HG02798 (cell line): ENCODE measurements around the gene MYO18A.

Experiments used
- ATAC-seq: cut with Tn5 transposase; IDR thresholded peaks from one replicate; pipeline ENCODE4 v1.9.1; 2021; ENCODE audit warnings: mild to moderate bottlenecking; ENCODE audit not compliant: unreplicated experiment, poor library complexity

Gene MYO18A

DNA sequence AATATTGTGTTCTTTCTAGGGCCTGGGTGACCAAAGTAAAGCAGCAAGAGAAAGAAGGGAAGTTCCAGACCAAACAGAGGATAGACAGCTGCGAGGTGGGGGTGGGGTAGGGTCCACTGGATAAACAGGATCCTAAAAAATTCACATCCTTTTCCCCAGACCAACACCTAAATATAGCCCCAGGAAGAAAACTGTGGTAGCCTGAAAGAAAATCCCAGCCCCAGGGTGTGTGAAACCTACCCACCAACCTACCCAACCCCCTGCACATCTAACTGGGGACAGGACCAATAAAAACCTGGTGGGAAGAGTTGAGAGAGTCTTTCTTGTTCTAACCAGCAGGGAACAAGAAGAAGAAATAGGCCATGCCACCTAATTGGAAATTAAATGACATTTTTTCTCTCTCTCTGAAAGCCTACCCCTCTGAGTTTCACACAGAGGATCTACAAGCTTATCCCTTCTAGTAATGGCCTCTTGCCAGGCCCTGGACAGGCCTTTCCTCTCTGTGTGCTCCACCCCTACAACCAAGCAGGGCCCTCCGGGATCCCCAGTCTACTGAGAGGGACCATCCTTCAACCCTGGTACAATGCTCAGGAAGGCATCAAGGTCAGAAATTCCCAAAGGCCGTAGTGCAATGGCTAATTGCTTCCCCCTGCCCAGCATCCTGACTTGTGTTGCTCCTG, 12.0 kb downstream of the MYO18A start:
- no peak for ATAC-seq

DNA sequence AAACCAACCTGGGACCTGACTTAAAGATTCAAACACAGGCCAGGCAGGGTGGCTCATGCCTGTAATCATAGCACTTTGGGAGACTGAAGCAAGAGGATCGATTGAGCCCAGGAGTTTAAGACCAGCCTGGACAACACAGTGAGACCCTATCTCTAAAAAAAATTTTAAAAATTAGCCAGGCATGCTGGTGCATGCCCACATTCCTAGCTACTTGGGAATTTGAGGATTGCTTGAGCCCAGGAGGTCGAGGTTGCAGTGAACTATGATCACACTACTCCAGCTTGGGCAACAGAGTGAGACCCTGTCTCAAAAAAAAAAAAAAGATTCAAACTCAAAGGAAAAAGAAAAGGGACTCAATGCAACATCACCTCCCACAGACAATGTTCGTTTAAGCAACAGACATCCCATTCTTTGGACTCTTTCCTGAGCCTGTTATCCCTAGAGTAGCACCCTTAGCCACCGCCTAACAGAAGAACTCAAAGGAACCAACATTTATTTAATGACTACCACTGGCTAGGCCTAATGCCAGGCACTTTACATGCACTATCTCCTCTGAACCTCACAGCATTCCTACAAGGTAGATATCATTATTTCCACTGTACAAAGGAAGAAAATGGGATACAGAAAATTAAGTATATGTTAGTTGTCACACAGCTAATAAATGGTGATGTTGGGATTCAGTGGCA, 12.7 kb downstream of the MYO18A start:
- ATAC-seq: no peak

DNA sequence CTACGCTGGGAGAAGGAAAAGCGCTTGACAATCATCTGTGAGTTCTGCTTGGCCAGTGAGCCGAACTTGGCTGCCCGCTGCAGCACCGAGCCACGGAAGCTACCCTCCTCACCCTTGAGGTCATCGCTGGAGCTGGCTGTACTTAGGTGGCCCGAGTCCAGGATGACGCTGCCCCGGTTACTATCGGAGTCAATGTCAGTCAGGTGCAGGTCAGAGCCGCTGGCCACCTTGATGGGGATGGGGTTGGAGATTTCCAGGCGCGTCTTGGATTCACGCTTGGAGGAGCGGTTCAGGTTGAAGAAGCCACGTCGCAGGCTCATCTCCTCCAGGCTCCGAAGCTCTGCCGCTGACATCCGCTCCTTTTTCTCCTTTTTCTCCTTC, 13.7 kb downstream of the MYO18A start:
- ATAC-seq: no peak

- no peak for ATAC-seq
Measured at GRCh38 chr17:29165800-29166506, 14.2 kb downstream of the MYO18A start.

DNA sequence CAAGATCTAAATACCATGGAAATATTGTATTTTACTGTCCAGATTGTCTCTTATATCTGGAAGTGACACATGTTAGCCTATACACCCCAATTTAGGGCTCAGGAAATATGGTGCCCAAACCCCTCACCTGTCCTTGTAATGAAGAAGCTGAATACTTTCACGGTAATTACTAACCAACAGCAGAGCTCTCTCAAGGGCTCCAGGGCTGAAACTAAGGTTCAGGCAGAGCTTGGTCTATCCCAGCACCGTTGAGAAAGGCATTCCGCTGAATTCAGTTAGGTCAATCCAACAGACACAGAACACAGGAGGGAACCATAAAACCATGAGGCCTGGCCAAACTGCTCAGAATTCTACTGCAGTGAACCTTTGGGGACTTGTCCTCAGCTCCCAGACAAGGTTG, 14.9 kb downstream of the MYO18A start:
- ATAC-seq: no peak

- ATAC-seq: no peak
Measured at GRCh38 chr17:29163563-29163962, 16.6 kb downstream of the MYO18A start.

- ATAC-seq: no peak
Measured at GRCh38 chr17:29162909-29163341, 17.3 kb downstream of the MYO18A start.

- ATAC-seq: no peak
Measured at GRCh38 chr17:29162082-29162908, 17.9 kb downstream of the MYO18A start.

- ATAC-seq: no peak
Measured at GRCh38 chr17:29160253-29160652, 19.9 kb downstream of the MYO18A start.

DNA sequence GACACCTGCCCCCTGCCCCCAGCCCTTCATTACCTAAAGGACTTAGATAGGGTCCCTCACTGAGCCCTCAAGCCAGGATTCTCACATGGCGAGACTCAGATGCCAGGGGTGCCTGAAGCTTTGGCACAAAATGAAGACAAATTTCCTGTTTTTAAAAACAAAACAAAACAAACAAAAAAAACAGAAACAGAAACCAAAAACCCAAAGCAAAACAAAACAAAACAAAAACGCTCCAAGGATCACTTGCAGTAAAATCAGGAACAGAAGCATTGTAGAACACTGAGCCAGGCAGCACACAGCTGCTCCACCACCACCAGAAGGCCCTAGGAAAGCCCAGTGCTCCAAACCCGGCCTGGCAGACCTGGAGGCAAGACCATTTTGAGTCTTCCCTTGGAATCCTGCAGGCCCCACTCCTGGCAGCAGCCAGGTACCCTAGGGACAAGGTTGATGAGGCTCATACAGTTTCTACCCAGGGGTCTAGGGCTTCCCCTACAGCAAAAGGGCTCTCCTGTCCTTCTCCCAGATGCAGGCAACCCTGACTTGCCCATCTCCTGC, 20.8 kb downstream of the MYO18A start:
- no peak for ATAC-seq

DNA sequence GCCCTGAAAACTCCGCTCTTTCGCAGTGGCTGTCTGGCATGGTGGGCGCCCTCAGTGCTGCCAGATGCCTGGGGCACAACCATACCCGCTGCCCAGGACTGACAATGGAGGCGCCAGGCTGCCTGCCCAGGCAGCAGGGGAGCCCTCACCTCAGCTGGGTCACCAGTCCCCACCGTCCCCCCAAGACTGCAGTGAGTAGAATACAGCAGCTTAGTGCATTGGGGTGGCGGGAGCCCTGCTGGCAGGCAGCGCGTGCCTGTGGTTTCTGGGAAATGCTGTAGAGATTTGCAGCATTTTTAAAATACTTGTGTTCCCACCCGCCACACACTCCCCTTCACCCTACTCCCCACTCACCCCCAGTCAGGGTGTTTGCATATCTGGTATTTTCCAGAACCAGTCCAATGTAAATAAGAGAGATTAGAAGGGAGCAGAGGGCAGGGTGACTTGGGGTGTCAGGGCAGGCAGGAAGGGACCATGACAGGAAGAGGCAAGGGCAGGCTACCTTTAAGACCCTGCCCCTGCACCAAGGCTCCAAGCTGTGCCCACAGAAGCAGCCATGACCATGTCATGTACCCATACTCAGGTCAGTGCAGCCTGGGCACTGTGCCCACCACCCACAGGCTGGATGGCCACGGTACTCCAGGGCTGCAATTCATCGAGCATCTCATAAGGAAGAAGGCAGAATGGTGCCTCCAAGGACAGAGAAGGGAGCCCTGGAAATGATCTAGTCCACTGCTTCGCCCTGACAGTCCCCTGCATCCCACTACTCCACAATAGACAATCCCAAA, 21.5 kb downstream of the MYO18A start:
- no peak for ATAC-seq

DNA sequence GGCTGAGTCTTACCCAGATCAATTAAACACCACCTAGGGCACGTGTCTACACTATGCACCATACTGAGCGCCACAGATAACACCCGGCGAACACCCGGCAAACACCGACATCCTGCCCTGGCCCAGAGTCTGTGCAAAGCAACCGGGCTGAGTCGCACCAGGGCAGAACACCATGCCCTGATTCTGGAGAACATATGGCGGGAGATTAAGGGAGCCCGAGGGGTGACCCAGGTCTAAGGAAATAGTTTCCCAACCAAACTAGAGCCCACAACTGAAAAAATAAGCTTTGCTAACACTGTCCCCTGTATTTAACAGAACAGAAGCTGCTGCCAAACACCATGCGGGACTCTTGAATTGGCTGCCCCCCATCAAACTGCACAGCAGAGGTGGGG, 22.1 kb downstream of the MYO18A start:
- ATAC-seq: no peak

DNA sequence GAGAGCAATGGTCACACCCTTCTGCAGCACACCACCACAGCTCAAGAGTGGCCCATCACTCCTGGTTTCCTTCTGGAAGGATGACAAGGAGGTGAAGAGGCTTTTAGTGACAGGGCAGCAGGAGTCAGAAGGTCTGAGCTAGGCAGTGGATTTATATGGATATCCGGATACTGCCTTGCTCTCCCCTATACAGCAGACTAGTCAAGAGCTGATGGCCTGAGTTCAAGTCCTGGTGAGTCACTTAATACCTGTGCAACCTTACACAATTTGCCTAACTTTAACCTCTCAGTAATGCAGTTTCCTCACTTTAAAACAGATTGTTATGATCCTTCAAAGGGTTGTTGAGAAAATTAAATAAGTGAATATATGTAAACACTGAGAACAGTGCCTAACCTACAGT, 22.9 kb downstream of the MYO18A start:
- ATAC-seq: no peak

- ATAC-seq: no peak
Measured at GRCh38 chr17:29156781-29157180, 23.4 kb downstream of the MYO18A start.

DNA sequence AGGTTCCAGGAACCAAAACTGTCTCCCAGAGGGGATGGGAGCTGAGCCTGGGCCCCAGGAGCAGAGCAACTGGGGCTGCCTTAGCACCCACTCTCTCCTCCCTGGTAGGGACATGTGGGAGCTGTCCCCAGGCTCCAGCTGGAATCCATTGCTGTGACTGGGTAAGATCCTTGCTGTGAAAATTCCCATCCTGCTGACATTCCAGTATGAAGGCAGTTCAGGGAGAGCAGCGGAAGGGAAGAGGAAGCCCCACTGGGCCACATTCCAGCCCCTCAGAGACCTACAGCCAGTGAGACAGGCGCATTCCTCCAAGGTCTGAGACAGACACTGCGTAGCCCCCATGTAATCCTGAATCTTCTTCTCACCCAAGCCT, 24.2 kb downstream of the MYO18A start:
- ATAC-seq: no peak

GRCh38 chr17:29155227-29155965, 24.8 kb downstream of the MYO18A start:
- ATAC-seq: no peak

GRCh38 chr17:29154516-29155226, 25.5 kb downstream of the MYO18A start:
- ATAC-seq: no peak

DNA sequence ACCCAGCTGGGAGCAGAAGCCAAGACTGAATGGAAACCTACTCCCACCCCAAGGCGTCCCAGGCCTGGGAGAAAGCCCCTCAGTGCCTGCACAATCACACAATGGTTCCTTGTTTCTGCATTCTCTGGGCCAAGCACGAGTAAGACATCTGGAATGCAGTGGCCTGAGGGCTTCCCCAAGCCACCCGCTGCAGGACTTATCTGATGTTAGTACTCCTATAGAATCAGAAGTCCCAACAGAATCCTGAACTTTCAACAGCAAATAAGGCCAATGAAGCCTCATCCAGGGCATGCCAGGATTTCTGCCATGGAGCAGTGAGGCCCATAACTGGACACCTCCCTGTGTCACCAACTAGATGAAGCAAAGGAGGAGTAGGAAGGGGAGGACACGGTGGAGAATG, 28.6 kb downstream of the MYO18A start:
- ATAC-seq: no peak
